GM06990 (cell line): ENCODE data around the gene PCAT7.
"Not testable (repeated sequence)": the region's sequence is repeated elsewhere in the genome, so short reads cannot be mapped to it uniquely, and the experiment has no call there.

Experiments used
- DNase-seq: peaks from one replicate; pipeline ENCODE4 v3.0.0-alpha.2; 2011; ENCODE audit not compliant: insufficient read length; ENCODE audit errors: extremely low read depth
- H3K27me3 ChIP-seq: replicated peaks from 2 replicates; pipeline ENCODE4 v1.6.0; 2011; ENCODE audit warnings: low read length; ENCODE audit not compliant: control insufficient read depth, insufficient read depth
- H3K36me3 ChIP-seq: 2 replicates; pipeline ENCODE4 v1.5.1; 2011; ENCODE audit warnings: low read length; ENCODE audit not compliant: control insufficient read depth, insufficient read depth
- H3K4me3 ChIP-seq: replicated peaks from 2 replicates; pipeline ENCODE4 v1.5.1; 2011; ENCODE audit warnings: low read depth, mild to moderate bottlenecking, control low read depth, low read length
- TF ChIP-seq, protein P1 (sequence below): IDR thresholded peaks from 2 replicates; pipeline ENCODE4 v1.5.1; 2011; ENCODE audit warnings: low read length, control low read depth, mild to moderate bottlenecking, inconsistent platforms; ENCODE audit not compliant: insufficient read depth, poor library complexity, severe bottlenecking

PCAT7 gene

GRCh38 chr9:94581728-94582127, 26.8 kb downstream of the PCAT7 start:
- no peaks in the 10 kb centered on the region for H3K27me3 ChIP-seq
- H3K36me3 ChIP-seq = no peaks in the 10 kb centered on the region
- H3K4me3 ChIP-seq = no peak overlapping the region
- DNase-seq = no peak
- TF ChIP-seq, protein P1, sequence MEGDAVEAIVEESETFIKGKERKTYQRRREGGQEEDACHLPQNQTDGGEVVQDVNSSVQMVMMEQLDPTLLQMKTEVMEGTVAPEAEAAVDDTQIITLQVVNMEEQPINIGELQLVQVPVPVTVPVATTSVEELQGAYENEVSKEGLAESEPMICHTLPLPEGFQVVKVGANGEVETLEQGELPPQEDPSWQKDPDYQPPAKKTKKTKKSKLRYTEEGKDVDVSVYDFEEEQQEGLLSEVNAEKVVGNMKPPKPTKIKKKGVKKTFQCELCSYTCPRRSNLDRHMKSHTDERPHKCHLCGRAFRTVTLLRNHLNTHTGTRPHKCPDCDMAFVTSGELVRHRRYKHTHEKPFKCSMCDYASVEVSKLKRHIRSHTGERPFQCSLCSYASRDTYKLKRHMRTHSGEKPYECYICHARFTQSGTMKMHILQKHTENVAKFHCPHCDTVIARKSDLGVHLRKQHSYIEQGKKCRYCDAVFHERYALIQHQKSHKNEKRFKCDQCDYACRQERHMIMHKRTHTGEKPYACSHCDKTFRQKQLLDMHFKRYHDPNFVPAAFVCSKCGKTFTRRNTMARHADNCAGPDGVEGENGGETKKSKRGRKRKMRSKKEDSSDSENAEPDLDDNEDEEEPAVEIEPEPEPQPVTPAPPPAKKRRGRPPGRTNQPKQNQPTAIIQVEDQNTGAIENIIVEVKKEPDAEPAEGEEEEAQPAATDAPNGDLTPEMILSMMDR = no peak

DNA sequence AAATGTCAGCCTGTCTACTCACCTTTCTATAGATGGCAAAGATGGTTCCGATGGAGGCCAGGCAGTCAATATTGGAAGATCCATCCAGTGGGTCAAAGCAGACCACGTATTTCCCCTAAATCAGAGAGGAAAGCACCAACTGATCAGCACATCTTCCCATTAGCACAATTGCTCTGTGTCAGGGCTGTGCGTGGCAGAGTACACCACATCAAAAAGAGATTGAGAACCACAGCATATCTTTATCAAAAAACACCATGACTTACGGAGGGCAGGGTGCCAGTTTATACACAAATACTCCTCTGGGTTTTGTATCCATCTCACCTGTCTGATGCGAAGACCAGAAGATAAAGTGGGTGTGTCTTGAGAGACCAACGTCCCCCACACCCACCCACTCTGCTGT, 29.7 kb downstream of the PCAT7 start:
- no peak for DNase-seq
- no peaks in the 10 kb centered on the region; the same call in 1 of the 2 replicates for H3K27me3 ChIP-seq
- no peaks in the 10 kb centered on the region for H3K36me3 ChIP-seq
- H3K4me3 ChIP-seq = no peak overlapping the region
- TF ChIP-seq, protein P1 = no peak

GRCh38 chr9:94586316-94586715, 31.4 kb downstream of the PCAT7 start:
- TF ChIP-seq, protein P1 = no peak
- DNase-seq = no peak
- H3K36me3 ChIP-seq = no peaks in the 10 kb centered on the region
- no peaks in the 10 kb centered on the region; the same call in 1 of the 2 replicates for H3K27me3 ChIP-seq
- no peak overlapping the region for H3K4me3 ChIP-seq

DNA sequence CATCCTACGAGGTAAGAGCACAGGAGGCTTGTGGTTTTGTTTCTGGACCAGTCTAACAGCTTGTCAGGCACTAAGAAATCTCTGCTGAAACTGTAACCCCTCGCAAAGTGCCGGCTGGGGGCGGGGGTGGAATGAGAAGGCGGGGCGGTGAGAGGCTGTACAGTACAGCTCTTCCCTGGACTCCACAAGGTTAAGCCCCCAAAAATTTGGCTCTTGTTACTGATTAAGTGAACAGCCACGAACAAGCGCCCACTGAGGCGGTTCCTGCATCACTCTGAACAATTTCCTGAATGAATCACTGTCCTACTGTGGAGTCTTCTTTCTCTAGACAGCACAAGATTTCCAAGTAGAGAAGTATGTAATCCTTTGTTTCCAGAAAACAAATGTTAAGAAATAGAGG, 31.9 kb downstream of the PCAT7 start:
- Histone ChIP-seq H3K4me3 (no peak overlapping the region), H3K36me3 (no peaks in the 10 kb centered on the region), H3K27me3 (no peaks in the 10 kb centered on the region; the same call in 1 of the 2 replicates)
- TF ChIP-seq, protein P1 = no peak
- DNase-seq = no peak

DNA sequence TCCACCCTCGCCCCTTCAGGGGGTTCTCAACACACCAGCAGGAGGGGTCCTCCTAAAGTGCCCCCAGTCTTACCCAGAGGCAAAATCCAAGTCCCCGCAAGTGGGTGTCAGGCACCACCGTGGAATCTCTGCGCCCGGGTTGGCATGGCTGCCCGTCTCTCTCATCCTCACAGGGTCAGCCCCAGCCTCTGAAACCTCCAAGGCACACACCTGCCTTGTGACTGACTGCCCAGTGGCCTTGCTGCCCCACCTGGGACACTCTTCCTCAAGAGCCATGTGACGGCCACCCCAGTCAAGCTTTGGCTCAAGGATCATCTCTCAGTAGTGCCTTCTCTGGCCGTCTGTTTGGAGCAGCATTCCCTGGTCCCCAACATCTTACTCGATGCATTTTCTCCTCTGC, 33.8 kb downstream of the PCAT7 start:
- no peak overlapping the region for H3K4me3 ChIP-seq
- DNase-seq = no peak
- TF ChIP-seq, protein P1 = no peak
- no peaks in the 10 kb centered on the region; the same call in 1 of the 2 replicates for H3K27me3 ChIP-seq
- H3K36me3 ChIP-seq = no peaks in the 10 kb centered on the region

GRCh38 chr9:94591046-94591545, 36.2 kb downstream of the PCAT7 start:
- H3K27me3 ChIP-seq, H3K4me3 ChIP-seq, DNase-seq, H3K36me3 ChIP-seq: not testable (repeated sequence)
